Measurements from ENCODE around the gene CXCR5.

CXCR5 gene

DNA sequence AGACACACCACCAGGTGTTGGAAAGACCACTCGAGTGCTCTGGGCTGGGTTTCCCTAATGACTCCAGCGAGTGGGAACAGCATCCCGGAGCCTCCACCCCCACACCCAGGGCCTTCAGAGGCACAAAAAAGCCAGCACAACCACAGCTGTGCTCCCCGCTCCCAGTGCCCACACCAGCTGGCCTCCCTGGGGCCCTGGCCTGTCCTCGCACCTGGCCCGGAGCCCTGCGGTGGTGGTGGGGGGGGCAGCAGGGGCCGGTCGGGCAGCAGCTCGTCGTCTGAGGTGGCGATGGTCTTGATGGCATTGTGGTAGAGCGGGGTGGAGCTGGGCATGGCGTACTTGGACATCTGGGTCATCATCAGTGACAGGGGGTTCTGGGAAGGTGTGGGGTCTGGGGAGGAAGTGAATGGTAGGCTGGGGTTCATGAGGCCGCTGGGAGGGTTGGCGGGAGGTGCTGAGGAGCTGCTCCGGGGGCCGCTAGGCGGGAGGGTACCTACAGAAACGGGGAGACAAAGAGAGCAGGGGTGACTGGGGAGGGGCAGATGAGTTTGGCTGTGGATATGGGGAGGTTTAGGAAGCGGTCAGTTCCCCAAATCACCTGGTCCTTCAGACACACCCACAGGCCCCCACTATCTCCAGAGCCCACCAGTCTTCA, 16.1 kb downstream of the CXCR5 start:
- no peak for DNase-seq

GRCh38 chr11:118900535-118901384, 17.1 kb downstream of the CXCR5 start:
- no peak for DNase-seq

DNA sequence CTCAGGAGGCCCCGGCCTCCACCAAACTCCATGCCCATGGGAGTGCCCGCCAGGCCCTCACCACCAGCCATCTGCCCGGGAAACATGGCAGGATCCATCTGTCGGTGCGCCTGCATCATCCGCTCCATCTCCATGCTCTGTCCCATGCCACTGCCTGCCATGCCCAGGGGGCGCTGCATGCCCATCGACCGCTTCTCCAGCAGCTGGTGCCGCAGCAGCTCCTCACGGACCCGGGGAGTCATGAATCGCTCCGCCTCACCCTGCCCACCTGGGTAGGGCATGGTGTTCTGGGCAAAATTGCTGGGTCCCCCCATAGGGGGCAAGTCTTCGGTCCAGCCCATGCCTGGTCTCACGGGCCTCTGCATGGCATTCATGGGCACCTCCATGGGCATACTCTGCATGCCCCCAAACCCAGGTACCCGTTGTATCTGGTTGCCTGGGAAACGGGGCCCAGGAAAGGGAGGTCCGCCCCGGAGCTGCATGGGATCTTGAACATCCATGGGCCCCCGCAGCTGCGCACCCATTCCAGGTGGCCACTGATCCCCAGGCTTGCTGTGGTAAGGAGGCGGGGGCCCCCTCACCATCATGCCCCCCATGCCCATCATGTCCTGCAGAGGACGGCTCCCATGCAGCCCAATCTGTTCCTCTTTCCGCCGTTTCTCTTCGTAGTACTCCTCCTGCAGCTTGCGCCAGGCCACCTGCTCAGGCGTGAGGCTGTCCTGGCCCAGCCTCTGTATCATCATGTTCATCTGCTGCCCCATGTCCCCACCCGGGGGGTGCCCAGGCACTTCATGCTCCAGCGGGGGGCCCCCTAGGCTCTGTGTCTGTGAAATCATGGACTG, 18.0 kb downstream of the CXCR5 start:
- no peak for DNase-seq

DNA sequence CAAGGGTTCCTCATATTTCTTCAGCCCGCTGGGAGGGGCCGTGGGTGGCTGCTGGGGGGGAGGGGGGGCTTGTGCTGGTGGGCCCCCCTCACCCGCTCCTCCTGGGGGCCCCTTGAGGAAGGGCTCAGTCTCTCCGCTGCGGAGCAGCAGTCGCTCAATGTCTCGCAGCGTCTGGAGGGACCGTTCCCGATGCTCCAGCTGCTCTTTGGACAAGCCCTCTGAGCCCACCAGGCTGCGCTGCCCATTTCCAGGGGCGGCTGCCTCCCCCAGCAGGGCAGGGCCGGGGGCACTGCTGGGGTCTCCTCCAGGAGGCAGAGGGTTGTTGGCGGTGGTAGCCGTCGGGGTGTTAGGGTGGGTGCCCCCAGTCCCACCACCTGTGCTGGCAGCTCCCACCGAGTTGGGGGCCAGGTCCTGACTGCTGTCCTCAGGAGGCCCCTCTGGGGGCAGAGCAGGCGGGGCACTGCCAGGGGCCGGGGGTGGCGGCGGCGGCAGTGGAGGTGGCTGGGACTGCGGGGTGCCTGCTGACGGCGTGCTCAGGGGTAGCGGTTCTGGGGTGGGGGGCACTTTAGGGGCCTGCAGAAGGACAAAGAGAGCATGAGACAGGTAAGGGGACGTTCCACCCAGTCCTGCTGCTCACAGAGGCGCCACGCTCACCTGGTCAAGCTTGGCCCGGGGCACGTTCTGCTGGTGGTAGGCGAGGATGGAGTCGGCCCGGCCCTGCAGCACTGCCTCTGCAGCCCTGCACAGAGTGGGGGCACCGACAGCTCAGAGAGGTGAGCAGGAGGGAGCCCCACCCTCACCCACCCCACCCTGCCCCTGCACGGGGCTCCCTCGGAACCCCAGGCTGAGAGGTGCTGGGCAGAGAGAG, 18.9 kb downstream of the CXCR5 start:
- no peak for DNase-seq

- DNase-seq: no peak
These were observed 19.7 kb downstream of the CXCR5 start for GRCh38 chr11:118903204-118904015.

DNA sequence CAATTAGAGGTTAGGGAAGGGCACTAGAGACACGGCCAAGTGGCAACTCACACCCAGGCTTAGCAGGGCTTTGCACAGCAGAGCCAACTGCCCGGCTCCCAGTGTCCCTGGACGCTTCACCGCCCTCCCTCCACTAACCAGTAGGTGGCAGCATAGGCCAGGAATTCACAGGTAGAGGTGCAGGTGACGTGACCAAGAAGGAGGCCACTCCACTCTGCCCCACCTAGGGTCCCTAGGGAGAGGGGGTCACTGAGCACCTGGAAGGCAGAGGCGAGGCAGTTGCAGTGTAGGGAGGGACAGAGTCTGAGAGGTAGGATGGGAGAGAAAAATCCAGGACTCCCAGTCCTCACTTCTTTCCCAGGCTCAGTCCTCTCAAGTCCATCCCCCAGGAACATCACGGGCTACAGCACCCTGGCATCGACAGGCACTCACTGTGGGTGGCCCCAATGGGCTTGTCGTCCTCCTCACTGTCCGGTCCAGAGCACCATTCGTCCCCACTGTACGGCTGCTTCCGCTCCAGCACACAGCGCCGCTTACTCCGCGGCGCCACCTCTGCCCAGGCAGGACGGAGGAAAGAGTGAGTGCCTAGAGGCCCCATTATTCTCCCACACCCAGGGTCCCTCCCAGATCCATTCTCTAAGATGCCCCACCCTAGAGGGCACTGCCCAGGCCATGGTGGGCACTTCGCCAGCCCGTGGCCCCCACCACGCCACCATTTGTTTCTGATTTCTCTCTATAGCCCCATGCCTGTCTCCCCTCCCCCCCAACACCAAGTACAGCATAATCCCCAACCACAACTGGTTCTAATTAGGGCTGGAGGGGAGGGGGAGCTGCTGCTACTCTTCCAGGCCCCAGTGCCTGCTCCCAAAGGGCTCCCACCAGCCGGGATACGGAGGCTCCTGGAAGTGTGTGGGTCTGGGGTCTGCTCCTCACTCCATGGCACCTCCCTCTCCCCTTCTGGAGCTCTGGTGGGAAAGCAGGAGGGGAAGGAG, 23.7 kb downstream of the CXCR5 start:
- peak; percentile 95 for DNase-seq

GRCh38 chr11:118908264-118908663, 24.6 kb downstream of the CXCR5 start:
- no peak for DNase-seq

GRCh38 chr11:118908901-118909618, 25.4 kb downstream of the CXCR5 start:
- no peak for DNase-seq

DNA sequence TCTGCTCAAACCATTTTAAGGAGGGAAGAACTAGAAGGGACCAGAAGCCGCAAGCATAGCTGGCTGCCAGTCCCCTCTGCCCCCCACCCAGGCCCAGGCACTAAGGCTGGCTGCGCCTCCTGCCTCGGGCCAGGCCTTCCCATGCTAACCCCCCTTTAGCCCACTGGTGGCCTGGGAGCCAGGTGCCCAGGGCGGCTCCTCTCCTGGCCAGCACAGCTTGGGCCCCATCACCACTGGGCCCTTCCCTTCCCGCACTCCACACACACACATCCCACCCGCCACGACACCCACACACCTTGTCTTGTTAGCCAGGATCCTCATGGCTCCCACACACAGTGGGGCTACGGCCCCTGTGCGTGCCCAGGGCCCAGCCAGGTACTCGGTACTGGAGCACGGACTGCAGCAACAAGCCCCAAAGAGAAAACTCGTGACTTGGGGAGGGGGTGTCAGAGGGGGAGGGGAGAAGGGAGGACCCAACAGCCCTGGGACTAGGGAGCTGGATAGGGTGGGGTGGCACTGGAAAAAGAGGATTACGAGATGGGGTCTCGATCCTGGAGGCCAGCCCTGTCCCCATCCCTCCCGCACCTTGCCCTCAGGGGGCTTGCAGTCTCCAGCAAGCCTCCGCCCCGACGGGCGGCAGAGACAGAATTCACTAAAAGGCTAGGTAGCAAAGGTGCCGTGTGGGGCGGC, 26.1 kb downstream of the CXCR5 start:
- no peak for DNase-seq

GRCh38 chr11:118910309-118911112, 26.8 kb downstream of the CXCR5 start:
- no peak for DNase-seq

DNA sequence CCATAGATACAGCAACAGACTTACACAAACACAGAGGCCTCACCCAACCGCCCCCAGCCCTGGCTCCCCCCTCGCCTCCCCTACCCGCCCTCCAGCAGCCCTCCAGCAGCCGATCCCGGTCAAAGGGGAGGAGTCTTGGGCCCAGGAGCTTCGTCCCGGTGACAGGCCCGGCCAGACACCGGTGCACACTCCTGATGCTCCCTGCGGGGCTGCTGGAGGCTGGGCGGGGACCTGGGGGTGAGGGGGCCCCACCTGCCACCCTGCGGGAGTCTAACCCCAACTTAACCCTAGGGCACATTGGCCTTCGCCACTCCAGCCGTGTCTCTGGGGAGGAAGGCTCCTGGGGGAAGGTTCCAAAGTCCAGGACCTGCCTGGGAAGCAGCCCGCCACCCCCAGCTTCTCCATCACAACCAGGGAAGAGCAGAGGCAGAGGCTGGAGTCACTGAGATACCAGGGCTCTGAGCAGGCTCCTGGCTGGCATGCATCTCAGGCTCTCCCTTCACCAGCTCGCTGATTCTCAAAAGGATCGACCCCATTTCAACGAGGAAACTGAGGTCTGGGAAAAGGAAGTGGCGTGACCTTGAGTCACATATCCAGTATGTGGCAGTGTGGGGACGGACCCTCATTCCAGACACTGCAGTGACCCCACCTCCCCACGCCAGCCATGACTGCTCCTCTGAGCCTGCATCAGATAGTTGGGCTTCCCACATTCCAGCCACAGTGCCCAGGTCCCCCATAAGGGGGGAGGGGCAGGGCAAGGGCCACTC, 27.6 kb downstream of the CXCR5 start:
- no peak for DNase-seq

DNA sequence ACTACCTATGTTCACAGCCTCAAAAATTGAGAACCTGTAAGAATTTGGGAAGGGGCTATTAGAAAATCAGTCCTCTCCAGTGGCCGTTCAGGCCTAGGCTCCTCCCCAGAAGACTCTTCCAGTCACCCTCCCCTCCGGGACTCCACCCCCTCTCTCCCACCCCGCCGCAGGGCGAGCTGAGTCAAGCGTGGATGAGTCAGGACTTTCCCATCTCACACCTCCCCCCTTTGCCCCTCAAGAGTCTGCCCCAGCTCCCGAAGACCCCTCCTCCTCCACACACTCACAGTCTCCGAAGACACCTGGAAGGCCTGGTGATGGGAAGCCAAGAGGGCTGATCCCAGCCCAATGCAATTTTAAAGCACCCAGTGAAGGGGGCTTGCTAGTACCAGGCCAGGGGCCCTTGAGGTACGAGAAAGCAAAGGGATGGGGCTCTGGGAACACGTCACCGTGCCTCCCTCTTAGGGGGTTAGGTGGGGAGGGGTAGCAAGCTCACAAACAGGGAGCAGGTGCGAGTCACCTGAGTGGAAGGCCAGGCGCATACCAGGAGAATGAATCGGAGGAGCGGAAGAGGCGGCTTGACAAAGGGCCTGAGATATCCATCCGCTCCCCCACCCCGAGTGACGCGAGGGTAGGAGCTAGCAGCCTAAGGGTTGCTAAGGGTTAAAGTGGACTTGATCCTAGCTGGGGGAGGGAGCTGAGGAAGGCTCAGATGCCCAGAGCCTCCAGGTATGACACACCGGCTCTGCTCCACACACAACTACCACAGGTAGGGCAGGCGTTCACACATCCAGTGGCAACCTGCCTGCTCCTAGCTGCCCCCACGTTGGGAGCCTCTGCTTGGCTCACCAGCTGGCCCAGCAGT, 28.4 kb downstream of the CXCR5 start:
- DNase-seq: peak; percentile 85

DNA sequence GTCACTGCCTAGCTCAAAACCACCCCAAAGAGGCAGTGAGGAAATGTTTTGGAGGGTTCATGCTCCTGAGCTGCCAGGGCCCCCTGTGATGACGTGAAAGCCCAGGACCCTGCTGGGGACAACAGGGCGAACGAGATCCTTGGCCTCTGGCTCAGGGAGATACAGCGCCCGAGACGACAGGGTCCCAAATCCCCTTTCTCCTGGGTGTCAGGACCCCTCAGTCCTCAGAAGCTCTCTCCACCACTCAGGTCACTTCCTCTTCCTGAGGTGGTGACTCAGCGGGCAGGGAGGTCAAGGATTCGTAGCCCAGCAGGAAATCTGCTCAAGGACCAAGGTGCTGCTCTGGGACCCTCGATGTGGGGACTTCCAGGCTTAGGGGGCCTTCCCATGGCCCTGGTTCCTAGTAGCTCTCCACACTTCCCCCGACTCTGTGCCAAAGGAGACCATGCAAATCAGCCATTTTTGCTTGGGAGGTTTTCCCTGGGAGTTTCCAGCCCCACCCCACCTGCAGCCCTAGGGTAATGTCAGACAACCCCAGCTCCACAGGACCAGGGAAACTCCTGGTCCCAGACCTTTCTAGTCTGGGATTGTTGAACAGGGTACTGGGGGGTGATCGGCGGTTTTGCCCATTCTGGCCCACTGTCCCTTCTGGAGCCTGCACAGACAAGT, 29.2 kb downstream of the CXCR5 start:
- no peak for DNase-seq

GRCh38 chr11:118913411-118914125, 29.9 kb downstream of the CXCR5 start:
- no peak for DNase-seq
